A673 (cell line): ENCODE results near the gene RUNX2.

Experiments
- EZH2 ChIP-seq: fragments of 200-600 bp; sonication (generic); IDR thresholded peaks from 2 replicates; pipeline ENCODE4 v1.6.1; 2017; ENCODE audit warnings: borderline replicate concordance, low read depth, mild to moderate bottlenecking, mixed read lengths, antibody characterized with exemption, low read length; ENCODE audit not compliant: poor library complexity, severe bottlenecking
- TF ChIP-seq, protein P1 (sequence below): fragments of 300-800, 200-600 bp; sonication (generic); conservative IDR thresholded peaks from 2 replicates; pipeline ENCODE4 v1.5.1; 2017; ENCODE audit warnings: low read depth, mild to moderate bottlenecking, antibody characterized with exemption, low read length, moderate library complexity, mixed read lengths

DNA sequence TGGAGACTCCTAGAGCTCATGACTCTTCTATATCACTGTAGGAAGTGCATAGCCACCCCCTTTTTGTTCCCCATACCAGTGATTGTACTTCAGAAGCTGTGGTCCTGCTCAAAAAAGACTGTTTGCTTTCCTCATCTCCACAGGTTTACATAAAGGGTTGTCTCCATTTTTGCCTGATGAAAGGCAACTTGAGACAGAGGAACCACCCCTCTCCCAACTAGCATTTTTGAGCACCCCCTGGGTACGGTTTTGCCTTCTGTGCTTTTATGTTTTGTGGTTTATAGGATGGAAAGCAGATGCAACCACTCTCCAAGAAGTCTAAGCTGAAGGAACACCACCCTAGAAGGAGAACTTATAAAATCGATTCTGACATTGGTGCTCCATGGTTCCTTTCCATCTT is 177.3 kb downstream of the RUNX2 start:
- no peak for TF ChIP-seq EZH2
- TF ChIP-seq, protein P1, sequence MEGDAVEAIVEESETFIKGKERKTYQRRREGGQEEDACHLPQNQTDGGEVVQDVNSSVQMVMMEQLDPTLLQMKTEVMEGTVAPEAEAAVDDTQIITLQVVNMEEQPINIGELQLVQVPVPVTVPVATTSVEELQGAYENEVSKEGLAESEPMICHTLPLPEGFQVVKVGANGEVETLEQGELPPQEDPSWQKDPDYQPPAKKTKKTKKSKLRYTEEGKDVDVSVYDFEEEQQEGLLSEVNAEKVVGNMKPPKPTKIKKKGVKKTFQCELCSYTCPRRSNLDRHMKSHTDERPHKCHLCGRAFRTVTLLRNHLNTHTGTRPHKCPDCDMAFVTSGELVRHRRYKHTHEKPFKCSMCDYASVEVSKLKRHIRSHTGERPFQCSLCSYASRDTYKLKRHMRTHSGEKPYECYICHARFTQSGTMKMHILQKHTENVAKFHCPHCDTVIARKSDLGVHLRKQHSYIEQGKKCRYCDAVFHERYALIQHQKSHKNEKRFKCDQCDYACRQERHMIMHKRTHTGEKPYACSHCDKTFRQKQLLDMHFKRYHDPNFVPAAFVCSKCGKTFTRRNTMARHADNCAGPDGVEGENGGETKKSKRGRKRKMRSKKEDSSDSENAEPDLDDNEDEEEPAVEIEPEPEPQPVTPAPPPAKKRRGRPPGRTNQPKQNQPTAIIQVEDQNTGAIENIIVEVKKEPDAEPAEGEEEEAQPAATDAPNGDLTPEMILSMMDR, result no peak
